GM12801 (cell line): Measurements from ENCODE around the gene HLA-B.

Experiments used
- TF ChIP-seq, protein P1 (sequence below): IDR thresholded peaks from one replicate; pipeline ENCODE4 v1.5.1; 2011; ENCODE audit warnings: control low read depth; ENCODE audit not compliant: insufficient read length; ENCODE audit errors: extremely low read depth

The HLA-B gene

GRCh38 chr6:31358302-31358701 is 1.3 kb upstream of the HLA-B start:
- TF ChIP-seq, protein P1, sequence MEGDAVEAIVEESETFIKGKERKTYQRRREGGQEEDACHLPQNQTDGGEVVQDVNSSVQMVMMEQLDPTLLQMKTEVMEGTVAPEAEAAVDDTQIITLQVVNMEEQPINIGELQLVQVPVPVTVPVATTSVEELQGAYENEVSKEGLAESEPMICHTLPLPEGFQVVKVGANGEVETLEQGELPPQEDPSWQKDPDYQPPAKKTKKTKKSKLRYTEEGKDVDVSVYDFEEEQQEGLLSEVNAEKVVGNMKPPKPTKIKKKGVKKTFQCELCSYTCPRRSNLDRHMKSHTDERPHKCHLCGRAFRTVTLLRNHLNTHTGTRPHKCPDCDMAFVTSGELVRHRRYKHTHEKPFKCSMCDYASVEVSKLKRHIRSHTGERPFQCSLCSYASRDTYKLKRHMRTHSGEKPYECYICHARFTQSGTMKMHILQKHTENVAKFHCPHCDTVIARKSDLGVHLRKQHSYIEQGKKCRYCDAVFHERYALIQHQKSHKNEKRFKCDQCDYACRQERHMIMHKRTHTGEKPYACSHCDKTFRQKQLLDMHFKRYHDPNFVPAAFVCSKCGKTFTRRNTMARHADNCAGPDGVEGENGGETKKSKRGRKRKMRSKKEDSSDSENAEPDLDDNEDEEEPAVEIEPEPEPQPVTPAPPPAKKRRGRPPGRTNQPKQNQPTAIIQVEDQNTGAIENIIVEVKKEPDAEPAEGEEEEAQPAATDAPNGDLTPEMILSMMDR: no peak

DNA sequence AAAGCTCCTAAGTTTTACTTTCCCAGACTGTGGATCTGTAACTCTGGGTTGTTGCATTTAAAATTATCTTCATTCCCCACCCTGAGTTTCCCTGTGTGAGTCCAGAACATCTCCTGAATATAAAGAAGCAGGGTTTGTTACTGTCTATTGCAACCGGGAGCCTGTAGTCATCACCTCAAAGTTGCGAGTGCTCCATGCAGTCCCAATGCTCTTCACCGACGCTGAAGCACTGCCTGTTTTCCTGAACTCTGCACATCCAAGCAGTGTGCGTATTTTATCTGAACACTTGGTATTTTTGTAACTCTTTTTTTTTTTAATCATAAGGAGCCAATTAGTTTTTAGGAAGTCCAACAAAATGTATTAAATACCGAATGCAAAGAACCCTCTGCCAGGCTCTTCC is 907 bp upstream of the HLA-B start:
- TF ChIP-seq, protein P1: no peak

GRCh38 chr6:31356216-31356945 is 598 bp downstream of the HLA-B start:
- TF ChIP-seq, protein P1: no peak

GRCh38 chr6:31355583-31355948 is 1.4 kb downstream of the HLA-B start:
- TF ChIP-seq, protein P1: no peak

DNA sequence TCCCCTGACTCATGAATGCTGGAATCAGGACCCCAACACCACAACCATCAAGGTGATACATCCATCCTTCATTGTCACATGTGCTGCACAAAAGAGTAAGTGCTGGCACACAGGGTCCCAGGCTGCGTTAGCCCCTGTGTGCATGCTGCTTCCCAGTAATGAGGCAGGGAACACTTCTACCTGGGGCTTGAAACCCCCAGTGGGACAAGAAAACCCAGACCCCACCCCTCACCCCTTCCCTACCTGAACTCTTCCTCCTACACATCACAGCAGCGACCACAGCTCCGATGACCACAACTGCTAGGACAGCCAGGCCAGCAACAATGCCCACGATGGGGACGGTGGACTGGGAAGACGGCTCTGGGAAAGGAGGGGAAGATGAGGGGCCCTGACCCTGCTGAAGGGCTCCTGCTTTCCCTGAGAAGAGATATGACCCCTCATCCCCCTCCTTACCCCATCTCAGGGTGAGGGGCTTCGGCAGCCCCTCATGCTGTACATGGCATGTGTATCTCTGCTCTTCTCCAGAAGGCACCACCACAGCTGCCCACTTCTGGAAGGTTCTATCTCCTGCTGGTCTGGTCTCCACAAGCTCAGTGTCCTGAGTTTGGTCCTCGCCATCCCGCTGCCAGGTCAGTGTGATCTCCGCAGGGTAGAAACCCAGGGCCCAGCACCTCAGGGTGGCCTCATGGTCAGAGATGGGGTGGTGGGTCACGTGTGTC is 2.0 kb downstream of the HLA-B start:
- TF ChIP-seq, protein P1: no peak

- TF ChIP-seq, protein P1: no peak
Measured at GRCh38 chr6:31354158-31354863, 2.7 kb downstream of the HLA-B start.

- TF ChIP-seq, protein P1: no peak
Measured at GRCh38 chr6:31353384-31353945, 3.5 kb downstream of the HLA-B start.
